GM10248 (cell line): ENCODE data around the gene RYR1.

ENCODE experiments used
- CTCF ChIA-PET: fragments of 300-600 bp; sonication (Branson Sonifier 250); formaldehyde crosslinking; extraction: SDS; loops from one replicate; lab custom pipeline; 2021; ENCODE audit warnings: antibody characterized with exemption; lab: Yijun Ruan, JAX
- POLR2A ChIA-PET: fragments of 350-650 bp; sonication (Branson Sonifier 250); formaldehyde crosslinking; extraction: SDS; loops from one replicate; lab custom pipeline; 2020; ENCODE audit warnings: antibody characterized with exemption; lab: Yijun Ruan, JAX
- DNase-seq: peaks from one replicate; pipeline ENCODE4 v3.0.0; 2012; ENCODE audit errors: extremely low spot score
- CTCF ChIP-seq: IDR thresholded peaks from 2 replicates; pipeline ENCODE4 v1.5.1; 2012; ENCODE audit warnings: mild to moderate bottlenecking, low read depth; ENCODE audit errors: extremely low read depth, missing control alignments, control extremely low read depth

Gene RYR1

GRCh38 chr19:38457202-38457601 lies 23.7 kb downstream of the RYR1 start:
- POLR2A ChIA-PET: no interaction called here
- CTCF ChIA-PET: no interaction called here
- DNase-seq: no peak
- no peak for TF ChIP-seq CTCF

DNA sequence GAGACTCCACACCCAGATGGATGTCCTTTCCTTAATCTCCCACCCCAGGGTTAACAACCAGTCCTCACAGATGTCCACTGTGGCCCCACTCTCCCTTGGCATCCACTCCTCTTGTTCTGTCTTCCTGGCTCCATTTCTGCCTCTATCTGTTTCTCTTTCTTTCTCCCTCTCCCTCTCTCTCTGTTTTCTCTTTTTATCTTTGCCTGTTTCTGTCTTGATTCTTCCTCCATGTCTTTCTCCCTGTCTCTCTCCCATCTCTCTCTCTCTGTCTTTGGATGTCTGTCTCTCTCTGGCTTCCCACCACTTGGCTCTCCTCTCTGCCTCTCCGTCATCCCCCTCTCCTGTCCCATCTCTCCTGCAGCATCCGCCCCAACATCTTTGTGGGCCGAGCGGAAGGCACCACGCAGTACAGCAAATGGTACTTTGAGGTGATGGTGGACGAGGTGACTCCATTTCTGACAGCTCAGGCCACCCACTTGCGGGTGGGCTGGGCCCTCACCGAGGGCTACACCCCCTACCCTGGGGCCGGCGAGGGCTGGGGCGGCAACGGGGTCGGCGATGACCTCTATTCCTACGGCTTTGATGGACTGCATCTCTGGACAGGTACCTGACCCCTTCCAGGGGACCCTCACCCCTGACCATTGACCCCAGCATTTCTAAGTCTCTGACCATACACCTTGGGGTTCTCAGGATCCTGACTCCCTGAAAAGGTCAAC lies 24.4 kb downstream of the RYR1 start:
- no peak for TF ChIP-seq CTCF
- ChIA-PET POLR2A (no interaction called here), CTCF (interaction anchor here (0.9 to 1.2 kb wide), 2 partner anchors 55 to 179 kb away, joined by 3 read pairs; partner anchors contain the start of gene FAM98C)
- no peak for DNase-seq

- POLR2A ChIA-PET: no interaction called here
- CTCF ChIA-PET: interaction anchor here (0.9 to 1.2 kb wide), 2 partner anchors 56 to 178 kb away, joined by 3 read pairs; partner anchors contain the start of gene FAM98C
- DNase-seq: no peak
- no peak for TF ChIP-seq CTCF
These were observed 25.5 kb downstream of the RYR1 start for GRCh38 chr19:38458991-38459390.

DNA sequence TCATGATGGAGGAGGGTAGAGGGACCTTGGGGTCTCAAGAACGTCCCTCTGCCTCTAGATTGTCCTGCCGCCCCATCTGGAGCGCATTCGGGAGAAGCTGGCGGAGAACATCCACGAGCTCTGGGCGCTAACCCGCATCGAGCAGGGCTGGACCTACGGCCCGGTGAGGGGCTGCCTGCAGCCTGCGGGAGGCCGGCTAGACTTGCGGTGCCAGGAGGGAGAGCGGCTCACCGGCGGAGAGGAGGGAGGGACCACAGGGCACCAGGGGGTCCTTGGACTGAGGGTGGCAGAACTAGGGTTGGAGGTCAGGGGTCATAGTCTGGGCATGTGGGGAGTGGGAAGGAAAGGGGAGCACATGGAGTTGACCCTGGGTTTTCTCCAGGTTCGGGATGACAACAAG lies 29.9 kb downstream of the RYR1 start:
- ChIA-PET POLR2A (no interaction called here), CTCF (no interaction called here)
- DNase-seq: no peak
- TF ChIP-seq CTCF: no peak

GRCh38 chr19:38464421-38465082 lies 31.1 kb downstream of the RYR1 start:
- CTCF ChIA-PET: no interaction called here
- no peak for TF ChIP-seq CTCF
- no peak for DNase-seq
- POLR2A ChIA-PET: no interaction called here

DNA sequence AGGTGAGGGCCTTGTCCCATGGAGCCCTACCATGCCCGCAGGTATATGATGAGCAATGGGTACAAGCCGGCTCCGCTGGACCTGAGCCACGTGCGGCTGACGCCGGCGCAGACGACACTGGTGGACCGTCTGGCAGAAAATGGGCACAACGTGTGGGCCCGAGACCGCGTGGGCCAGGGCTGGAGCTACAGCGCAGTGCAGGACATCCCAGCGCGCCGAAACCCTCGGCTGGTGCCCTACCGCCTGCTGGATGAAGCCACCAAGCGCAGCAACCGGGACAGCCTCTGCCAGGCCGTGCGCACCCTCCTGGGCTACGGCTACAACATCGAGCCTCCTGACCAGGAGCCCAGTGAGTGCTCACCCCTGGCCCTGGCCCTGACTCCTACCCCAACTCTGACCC lies 32.6 kb downstream of the RYR1 start:
- no peak for DNase-seq
- POLR2A ChIA-PET: no interaction called here
- no peak for TF ChIP-seq CTCF
- CTCF ChIA-PET: no interaction called here
